ENCODE results near the gene AP1G2. TPM values are rescaled to one million over a fixed set of nuclear protein-coding genes. Genes with fewer than 3 reads are reported as not detected.

The AP1G2 gene
- total and polyA plus RNA-seq, 2 of the 13 experiments (the other 11 are each of a cell fraction or from before 2014, with no cell fraction given), result 96.9 to 611 TPM

- TF ChIP-seq, protein P1, sequence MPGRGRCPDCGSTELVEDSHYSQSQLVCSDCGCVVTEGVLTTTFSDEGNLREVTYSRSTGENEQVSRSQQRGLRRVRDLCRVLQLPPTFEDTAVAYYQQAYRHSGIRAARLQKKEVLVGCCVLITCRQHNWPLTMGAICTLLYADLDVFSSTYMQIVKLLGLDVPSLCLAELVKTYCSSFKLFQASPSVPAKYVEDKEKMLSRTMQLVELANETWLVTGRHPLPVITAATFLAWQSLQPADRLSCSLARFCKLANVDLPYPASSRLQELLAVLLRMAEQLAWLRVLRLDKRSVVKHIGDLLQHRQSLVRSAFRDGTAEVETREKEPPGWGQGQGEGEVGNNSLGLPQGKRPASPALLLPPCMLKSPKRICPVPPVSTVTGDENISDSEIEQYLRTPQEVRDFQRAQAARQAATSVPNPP (CRISPR knock-in tag; IDR thresholded peaks at IDR 0.05), result no peak
- TF ChIP-seq ZNF713 (CRISPR knock-in tag; IDR thresholded peaks at IDR 0.05) (no peak), ETV6 (CRISPR knock-in tag; conservative IDR thresholded peaks at IDR 0.05) (0 out of 2 replicates have a peak, but pooled peaks have one; percentile 40), ARHGAP35 (CRISPR knock-in tag; IDR thresholded peaks at IDR 0.05; ENCODE audit: borderline replicate concordance) (no peak), KDM5B (CRISPR knock-in tag; IDR thresholded peaks at IDR 0.05; ENCODE audit: borderline replicate concordance) (no peak), ZFP1 (CRISPR knock-in tag; IDR thresholded peaks at IDR 0.05) (no peak), SPEN (CRISPR knock-in tag; IDR thresholded peaks at IDR 0.05; ENCODE audit: low read depth) (no peak), JUND (CRISPR knock-in tag; IDR thresholded peaks at IDR 0.05) (no peak), NBN (conservative IDR thresholded peaks at IDR 0.05) (peak; percentile 18; the same call in 1 of the 2 replicates), ZNF280D (CRISPR knock-in tag; IDR thresholded peaks at IDR 0.05) (no peak), NR0B2 (CRISPR knock-in tag; IDR thresholded peaks at IDR 0.05) (no peak), GFI1 (CRISPR knock-in tag; IDR thresholded peaks at IDR 0.05; ENCODE audit: borderline replicate concordance) (no peak), MYC (CRISPR knock-in tag; IDR thresholded peaks at IDR 0.05; ENCODE audit: borderline replicate concordance) (no peak), ZNF20 (CRISPR knock-in tag; IDR thresholded peaks at IDR 0.05) (no peak), GPN1 (CRISPR knock-in tag; IDR thresholded peaks at IDR 0.05; ENCODE audit: borderline replicate concordance) (no peak), KAT8 (CRISPR knock-in tag; IDR thresholded peaks at IDR 0.05) (no peak), ZNF225 (CRISPR knock-in tag; IDR thresholded peaks at IDR 0.05) (peak; percentile 69; the same call in 1 of the 2 replicates), SRF (IDR thresholded peaks at IDR 0.05; ENCODE audit: low read depth, low read length) (no peak), HNRNPL (IDR thresholded peaks at IDR 0.05; ENCODE audit: low read depth, low read length) (peak; percentile 70; the same call in 1 of the 2 replicates), MTA1 (CRISPR knock-in tag; IDR thresholded peaks at IDR 0.05; ENCODE audit: borderline replicate concordance) (no peak), ZUFSP (CRISPR knock-in tag; IDR thresholded peaks at IDR 0.05; ENCODE audit: borderline replicate concordance) (no peak)
- TF ChIP-seq, protein P2, sequence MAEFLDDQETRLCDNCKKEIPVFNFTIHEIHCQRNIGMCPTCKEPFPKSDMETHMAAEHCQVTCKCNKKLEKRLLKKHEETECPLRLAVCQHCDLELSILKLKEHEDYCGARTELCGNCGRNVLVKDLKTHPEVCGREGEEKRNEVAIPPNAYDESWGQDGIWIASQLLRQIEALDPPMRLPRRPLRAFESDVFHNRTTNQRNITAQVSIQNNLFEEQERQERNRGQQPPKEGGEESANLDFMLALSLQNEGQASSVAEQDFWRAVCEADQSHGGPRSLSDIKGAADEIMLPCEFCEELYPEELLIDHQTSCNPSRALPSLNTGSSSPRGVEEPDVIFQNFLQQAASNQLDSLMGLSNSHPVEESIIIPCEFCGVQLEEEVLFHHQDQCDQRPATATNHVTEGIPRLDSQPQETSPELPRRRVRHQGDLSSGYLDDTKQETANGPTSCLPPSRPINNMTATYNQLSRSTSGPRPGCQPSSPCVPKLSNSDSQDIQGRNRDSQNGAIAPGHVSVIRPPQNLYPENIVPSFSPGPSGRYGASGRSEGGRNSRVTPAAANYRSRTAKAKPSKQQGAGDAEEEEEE (CRISPR knock-in tag; IDR thresholded peaks at IDR 0.05; ENCODE audit: borderline replicate concordance), result no peak
Observed at GRCh38 chr14:23513005-23513817, 54.4 kb downstream of the AP1G2 start (continued).
